Measurements from ENCODE around the gene SPACA7.

Gene SPACA7, protein sequence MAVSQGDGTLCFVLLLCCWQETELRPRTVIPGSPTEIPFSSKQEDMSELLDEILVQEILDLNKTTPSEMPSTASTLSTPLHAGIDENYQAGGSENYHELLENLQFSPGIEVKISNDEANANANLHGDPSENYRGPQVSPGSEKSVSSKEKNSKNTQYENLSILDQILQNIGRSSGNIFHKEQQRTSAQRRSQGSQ

DNA sequence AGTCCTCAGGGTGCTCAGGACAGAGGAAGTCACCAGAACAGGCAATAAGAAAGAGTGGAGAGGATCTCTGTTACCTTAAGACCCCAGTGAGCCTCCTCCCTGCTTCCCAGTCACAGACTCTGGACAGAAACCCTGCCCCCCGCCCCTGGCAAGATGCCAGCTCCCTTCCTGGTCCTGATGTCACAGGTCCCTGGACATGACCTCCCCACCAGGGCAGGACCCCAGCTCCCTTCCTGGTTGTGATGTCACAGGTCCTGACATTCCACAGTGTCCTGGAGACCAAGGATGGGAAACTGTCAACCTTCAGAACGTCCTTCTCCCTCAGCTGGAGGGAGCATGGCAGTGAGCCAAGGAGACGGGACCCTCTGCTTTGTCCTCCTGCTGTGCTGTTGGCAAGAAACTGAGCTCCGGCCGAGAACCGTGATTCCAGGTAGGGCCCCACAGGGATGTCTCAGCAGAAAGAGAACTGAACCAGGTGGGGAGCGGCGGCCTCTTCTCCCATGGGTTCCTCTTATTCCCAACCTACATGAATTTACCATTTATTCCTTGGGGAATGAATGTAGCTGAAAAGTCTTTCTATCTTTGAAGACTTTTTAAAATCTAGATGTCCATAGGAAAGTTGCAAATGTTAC, at the start of gene SPACA7:
SPACA7 (plus strand) TSS at position 306 of the 632 bp plus-strand sequence; CDS start at position 337, 31 bp downstream.
- Mint-ChIP-seq H3K9me3 (no peaks in the 10 kb centered on the region), H3K27me3 (ENCODE audit: low read depth) (no peaks in the 10 kb centered on the region), H3K27ac (no peak within 1 kb of the TSS), H3K36me3 (ENCODE audit: low read depth) (no peaks in the 10 kb centered on the region), H3K4me3 (no peak within 1 kb of the TSS), H3K4me1 (ENCODE audit: low read depth) (no peaks in the 10 kb centered on the region)
- DNase-seq (ENCODE audit: low spot score): no peak

- DNase-seq (ENCODE audit: low spot score): no peak
- Mint-ChIP-seq H3K9me3 (no peaks in the 10 kb centered on the region), H3K4me3 (no peak overlapping the region), H3K27me3 (ENCODE audit: low read depth) (peaks cover 27% of the 10 kb centered on the region), H3K4me1 (ENCODE audit: low read depth) (no peaks in the 10 kb centered on the region), H3K36me3 (ENCODE audit: low read depth) (no peaks in the 10 kb centered on the region), H3K27ac (no peak overlapping the region)
Measured at GRCh38 chr13:112326821-112327370, 49.3 kb upstream of the SPACA7 start.

DNA sequence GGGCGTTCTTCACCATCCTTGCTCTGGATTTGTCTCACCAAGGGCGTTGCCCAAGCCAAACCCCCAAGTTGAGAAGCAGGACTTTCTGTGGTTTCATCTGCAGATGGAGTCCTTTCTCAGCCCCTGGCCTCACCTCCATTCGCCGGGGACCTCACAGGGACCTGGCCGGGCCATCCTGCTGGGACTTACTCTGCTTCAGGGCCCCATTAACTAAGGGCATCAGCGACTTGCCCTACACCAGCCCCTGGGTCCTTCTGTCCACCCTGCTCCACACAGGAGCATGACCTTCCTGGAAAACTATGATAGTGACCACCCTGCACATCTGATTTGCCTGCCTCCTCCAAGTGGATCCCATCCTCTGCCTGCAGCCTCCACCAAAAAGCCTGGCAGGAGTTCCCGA, 47.2 kb upstream of the SPACA7 start:
- no peaks in the 10 kb centered on the region for H3K4me1 Mint-ChIP-seq (ENCODE audit: low read depth)
- H3K4me3 Mint-ChIP-seq: no peak overlapping the region
- no peaks in the 10 kb centered on the region for H3K9me3 Mint-ChIP-seq
- no peak for DNase-seq (ENCODE audit: low spot score)
- no peaks in the 10 kb centered on the region for H3K36me3 Mint-ChIP-seq (ENCODE audit: low read depth)
- H3K27ac Mint-ChIP-seq: no peak overlapping the region
- peaks cover 37% of the 10 kb centered on the region for H3K27me3 Mint-ChIP-seq (ENCODE audit: low read depth)

DNA sequence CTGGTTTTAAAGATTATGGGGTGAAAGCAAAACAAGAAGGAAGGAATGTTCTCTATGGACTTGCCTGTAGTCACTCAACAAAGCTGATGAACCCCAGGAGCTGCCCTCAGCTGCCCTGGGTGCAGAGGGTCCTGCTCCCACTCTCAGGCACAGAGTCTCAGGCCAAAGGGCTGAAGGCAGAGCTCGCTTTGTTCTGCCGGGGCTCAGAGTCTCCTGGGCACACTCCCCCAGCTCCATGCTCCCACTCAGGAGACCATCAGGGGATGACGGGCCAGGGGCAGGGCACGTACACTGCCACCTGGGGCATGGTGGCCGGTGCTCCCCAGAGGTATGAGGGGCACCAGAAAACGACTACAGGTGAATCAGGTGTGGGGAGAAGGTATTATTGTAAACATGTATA, 46.8 kb upstream of the SPACA7 start:
- no peak for DNase-seq (ENCODE audit: low spot score)
- Mint-ChIP-seq H3K27me3 (ENCODE audit: low read depth) (peaks cover 37% of the 10 kb centered on the region), H3K9me3 (no peaks in the 10 kb centered on the region), H3K4me1 (ENCODE audit: low read depth) (no peaks in the 10 kb centered on the region), H3K4me3 (no peak overlapping the region), H3K36me3 (ENCODE audit: low read depth) (no peaks in the 10 kb centered on the region), H3K27ac (no peak overlapping the region)

DNA sequence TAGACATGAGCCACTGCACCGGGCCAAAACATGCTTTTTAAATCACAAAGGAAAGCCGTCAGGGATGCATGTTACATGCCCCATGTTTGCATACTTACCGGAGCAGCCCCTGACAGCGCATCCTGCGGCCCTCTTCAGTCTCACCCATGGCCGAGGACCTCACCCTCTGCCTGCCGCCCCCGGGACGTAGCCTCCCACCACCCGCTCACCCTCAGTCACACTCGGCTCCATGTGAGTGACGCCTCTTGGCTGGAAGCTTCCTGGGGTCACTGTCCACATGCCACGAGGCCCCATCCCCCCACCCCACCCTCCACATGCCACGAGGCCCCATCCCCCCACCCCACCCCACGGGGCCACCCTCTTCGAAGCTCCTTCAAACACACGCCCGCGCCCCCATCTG, 46.1 kb upstream of the SPACA7 start:
- Mint-ChIP-seq H3K4me1 (ENCODE audit: low read depth) (no peaks in the 10 kb centered on the region), H3K36me3 (ENCODE audit: low read depth) (no peaks in the 10 kb centered on the region), H3K9me3 (no peaks in the 10 kb centered on the region), H3K27ac (no peak overlapping the region), H3K27me3 (ENCODE audit: low read depth) (peaks cover 36% of the 10 kb centered on the region), H3K4me3 (no peak overlapping the region)
- DNase-seq (ENCODE audit: low spot score): no peak

DNA sequence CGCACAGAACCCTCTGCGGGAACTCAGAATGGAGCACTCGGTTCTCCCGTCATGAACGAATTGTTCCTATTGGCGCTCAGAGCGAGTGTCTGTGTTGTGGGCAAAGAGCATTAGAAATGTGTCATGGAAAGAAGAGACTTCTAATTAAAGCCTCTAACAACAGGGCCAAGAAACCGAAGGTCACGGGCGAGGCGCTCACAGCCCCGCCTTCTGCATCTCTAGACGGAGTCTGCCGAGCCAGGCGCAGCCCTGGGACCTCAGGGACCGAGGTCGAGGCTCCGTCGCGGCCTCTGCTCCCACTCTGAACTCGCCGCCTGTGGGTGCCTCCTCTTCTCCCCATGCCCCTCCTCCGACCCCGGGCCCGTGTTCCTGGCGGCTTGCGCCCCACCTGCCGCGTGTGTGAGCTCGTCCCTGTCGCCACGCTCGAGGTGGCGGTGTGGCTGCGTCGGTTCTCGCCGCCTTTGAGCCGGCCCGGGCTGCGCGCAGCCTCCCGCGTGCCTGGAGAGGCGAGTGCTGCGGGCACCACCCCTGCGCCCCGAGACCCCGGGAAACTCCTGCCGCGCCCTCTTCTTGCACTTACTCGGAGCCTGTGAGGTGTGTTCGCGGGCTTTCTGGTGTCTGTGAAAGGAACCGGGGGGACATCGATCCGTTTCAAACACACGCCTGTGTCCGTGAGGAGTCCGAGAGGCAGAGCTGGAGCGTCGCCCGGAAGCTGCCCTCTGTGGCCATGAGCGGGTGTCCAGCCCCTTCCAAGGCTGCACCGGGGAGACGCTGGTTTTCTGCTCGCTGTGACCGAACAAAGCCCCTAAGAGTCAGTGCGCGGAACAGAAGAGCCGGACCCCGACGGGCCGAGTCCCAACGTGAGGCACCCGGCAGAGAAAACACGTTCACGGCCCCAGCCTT, 45.4 kb upstream of the SPACA7 start:
- no peak overlapping the region for H3K4me3 Mint-ChIP-seq
- H3K36me3 Mint-ChIP-seq (ENCODE audit: low read depth): no peaks in the 10 kb centered on the region
- H3K4me1 Mint-ChIP-seq (ENCODE audit: low read depth): no peaks in the 10 kb centered on the region
- no peak overlapping the region for H3K27ac Mint-ChIP-seq
- DNase-seq (ENCODE audit: low spot score): no peak
- H3K27me3 Mint-ChIP-seq (ENCODE audit: low read depth): peaks cover 33% of the 10 kb centered on the region
- no peaks in the 10 kb centered on the region for H3K9me3 Mint-ChIP-seq

- no peaks in the 10 kb centered on the region for H3K4me1 Mint-ChIP-seq (ENCODE audit: low read depth)
- no peaks in the 10 kb centered on the region for H3K36me3 Mint-ChIP-seq (ENCODE audit: low read depth)
- H3K27me3 Mint-ChIP-seq (ENCODE audit: low read depth): peaks cover 33% of the 10 kb centered on the region
- no peak overlapping the region for H3K4me3 Mint-ChIP-seq
- no peak overlapping the region for H3K27ac Mint-ChIP-seq
- H3K9me3 Mint-ChIP-seq: no peaks in the 10 kb centered on the region
- no peak for DNase-seq (ENCODE audit: low spot score)
Measured at GRCh38 chr13:112331675-112332074, 44.5 kb upstream of the SPACA7 start.

GRCh38 chr13:112332727-112333126, 43.4 kb upstream of the SPACA7 start:
- Mint-ChIP-seq H3K36me3 (ENCODE audit: low read depth) (no peaks in the 10 kb centered on the region), H3K27ac (no peak overlapping the region), H3K9me3 (no peaks in the 10 kb centered on the region), H3K27me3 (ENCODE audit: low read depth) (peaks cover 33% of the 10 kb centered on the region), H3K4me1 (ENCODE audit: low read depth) (no peaks in the 10 kb centered on the region), H3K4me3 (no peak overlapping the region)
- no peak for DNase-seq (ENCODE audit: low spot score)

GRCh38 chr13:112333756-112334543, 42.2 kb upstream of the SPACA7 start:
- Mint-ChIP-seq H3K4me1 (ENCODE audit: low read depth) (no peaks in the 10 kb centered on the region), H3K27ac (no peak overlapping the region), H3K4me3 (no peak overlapping the region), H3K27me3 (ENCODE audit: low read depth) (peaks cover 26% of the 10 kb centered on the region), H3K36me3 (ENCODE audit: low read depth) (no peaks in the 10 kb centered on the region), H3K9me3 (no peaks in the 10 kb centered on the region)
- DNase-seq (ENCODE audit: low spot score): no peak

GRCh38 chr13:112335135-112335534, 41.0 kb upstream of the SPACA7 start:
- H3K27ac Mint-ChIP-seq: no peak overlapping the region
- no peak overlapping the region for H3K4me3 Mint-ChIP-seq
- no peaks in the 10 kb centered on the region for H3K9me3 Mint-ChIP-seq
- H3K27me3 Mint-ChIP-seq (ENCODE audit: low read depth): peaks cover 20% of the 10 kb centered on the region
- no peak for DNase-seq (ENCODE audit: low spot score)
- H3K4me1 Mint-ChIP-seq (ENCODE audit: low read depth): no peaks in the 10 kb centered on the region
- no peaks in the 10 kb centered on the region for H3K36me3 Mint-ChIP-seq (ENCODE audit: low read depth)

GRCh38 chr13:112341446-112341845, 34.7 kb upstream of the SPACA7 start:
- Mint-ChIP-seq H3K36me3 (ENCODE audit: low read depth) (no peaks in the 10 kb centered on the region), H3K4me1 (ENCODE audit: low read depth) (no peaks in the 10 kb centered on the region), H3K27me3 (ENCODE audit: low read depth) (peaks cover 11% of the 10 kb centered on the region), H3K9me3 (no peaks in the 10 kb centered on the region), H3K27ac (no peak overlapping the region), H3K4me3 (no peak overlapping the region)
- no peak for DNase-seq (ENCODE audit: low spot score)

GRCh38 chr13:112341976-112342735, 34.0 kb upstream of the SPACA7 start:
- no peak for DNase-seq (ENCODE audit: low spot score)
- Mint-ChIP-seq H3K9me3 (no peaks in the 10 kb centered on the region), H3K4me3 (no peak overlapping the region), H3K36me3 (ENCODE audit: low read depth) (no peaks in the 10 kb centered on the region), H3K27me3 (ENCODE audit: low read depth) (peaks cover 16% of the 10 kb centered on the region), H3K27ac (no peak overlapping the region), H3K4me1 (ENCODE audit: low read depth) (no peaks in the 10 kb centered on the region)

GRCh38 chr13:112342841-112343361, 33.3 kb upstream of the SPACA7 start:
- H3K4me1 Mint-ChIP-seq (ENCODE audit: low read depth): no peaks in the 10 kb centered on the region

More at GRCh38 chr13:112342841-112343361, 33.3 kb upstream of the SPACA7 start:
- Mint-ChIP-seq H3K9me3 (no peaks in the 10 kb centered on the region), H3K36me3 (ENCODE audit: low read depth) (no peaks in the 10 kb centered on the region), H3K4me3 (no peak overlapping the region), H3K27ac (no peak overlapping the region), H3K27me3 (ENCODE audit: low read depth) (peaks cover 21% of the 10 kb centered on the region)
- no peak for DNase-seq (ENCODE audit: low spot score)
